Left ventricle myocardium inferior (tissue), 1 donor: Measurements from ENCODE around the gene ZNF224. TPM values are rescaled to one million over a fixed set of nuclear protein-coding genes. Genes with fewer than 3 reads are reported as not detected.

Source experiments
- DNase-seq: peaks from one replicate; pipeline ENCODE4 v3.0.0-alpha.2; 2020
- H3K27ac ChIP-seq: fragments of 200-600 bp; replicated peaks from 2 replicates; pipeline ENCODE4 v1.8.0; 2021
- H3K27me3 ChIP-seq: fragments of 200-600 bp; 2 replicates; pipeline ENCODE4 v1.8.0; 2021; ENCODE audit warnings: low read depth
- H3K36me3 ChIP-seq: fragments of 200-600 bp; 2 replicates; pipeline ENCODE4 v1.8.0; 2021
- H3K4me1 ChIP-seq: fragments of 200-600 bp; 2 replicates; pipeline ENCODE4 v1.8.0; 2021
- H3K4me3 ChIP-seq: fragments of 200-600 bp; 2 replicates; pipeline ENCODE4 v1.8.0; 2021; ENCODE audit warnings: mild to moderate bottlenecking, moderate library complexity
- H3K9me3 ChIP-seq: fragments of 200-600 bp; replicated peaks from 2 replicates; pipeline ENCODE4 v1.8.0; 2021
- CTCF ChIP-seq: fragments of 200-600 bp; IDR thresholded peaks from 2 replicates; pipeline ENCODE4 v1.8.0; 2021; ENCODE audit warnings: antibody characterized with exemption, mild to moderate bottlenecking, borderline replicate concordance
- intact Hi-C: fragments of 100-400 bp; cut with micrococcal nuclease; formaldehyde crosslinking; loops from one replicate; pipeline ENCODE4 v1.11.0; 2022
- total RNA-seq: library from RNA; stranded (reverse); fragmentation: NEBNext Ultra II Directional; extraction: Animal tissue kit (Norgen Biotek cat#: 25700); gene quantifications from one replicate; pipeline ENCODE4 v1.2.1, GENCODE V29; 2021
- donor health status: DM: no; HTN: yes; CAD: no; lungs with severe emphysema.

Gene ZNF224
- total RNA-seq, 1 donor from 2014 or later, result 13.6 TPM

GRCh38 chr19:44076325-44076724 lies 17.8 kb upstream of the ZNF224 start:
- H3K36me3 ChIP-seq, result peaks cover 50% of the 10 kb centered on the region
- no peak overlapping the region for H3K4me3 ChIP-seq
- no peak for TF ChIP-seq CTCF
- intact Hi-C loops, result no loop called here
- DNase-seq, result no peak
- no peaks in the 10 kb centered on the region for H3K27me3 ChIP-seq
- no peaks in the 10 kb centered on the region for H3K9me3 ChIP-seq
- no peak overlapping the region for H3K27ac ChIP-seq
- H3K4me1 ChIP-seq, result peaks cover 20% of the 10 kb centered on the region

GRCh38 chr19:44092108-44092507 lies 2.1 kb upstream of the ZNF224 start:
- TF ChIP-seq CTCF, result no peak
- Histone ChIP-seq H3K4me3 (no peak overlapping the region), H3K36me3 (peaks cover 22% of the 10 kb centered on the region), H3K4me1 (peaks cover 32% of the 10 kb centered on the region), H3K9me3 (no peaks in the 10 kb centered on the region), H3K27ac (no peak overlapping the region), H3K27me3 (no peaks in the 10 kb centered on the region)
- DNase-seq, result no peak
- intact Hi-C loops, result no loop called here

GRCh38 chr19:44107751-44108150 lies 13.6 kb downstream of the ZNF224 start:
- Histone ChIP-seq H3K36me3 (peaks cover 66% of the 10 kb centered on the region), H3K9me3 (peaks cover 92% of the 10 kb centered on the region), H3K27me3 (no peaks in the 10 kb centered on the region), H3K4me1 (peaks cover 11% of the 10 kb centered on the region), H3K4me3 (no peak overlapping the region), H3K27ac (no peak overlapping the region)
- TF ChIP-seq CTCF, result no peak
- intact Hi-C loops, result no loop called here
- no peak for DNase-seq

- no peaks in the 10 kb centered on the region for H3K27me3 ChIP-seq
- H3K9me3 ChIP-seq, result peaks cover 75% of the 10 kb centered on the region
- DNase-seq, result no peak
- peaks cover 24% of the 10 kb centered on the region for H3K4me1 ChIP-seq
- no peak overlapping the region for H3K4me3 ChIP-seq
- intact Hi-C loops, result no loop called here
- H3K27ac ChIP-seq, result no peak overlapping the region
- peaks cover 49% of the 10 kb centered on the region for H3K36me3 ChIP-seq
- no peak for TF ChIP-seq CTCF
Measured at GRCh38 chr19:44109458-44109857, 15.3 kb downstream of the ZNF224 start.

- no peak for DNase-seq
- H3K4me3 ChIP-seq, result peak overlapping the region; percentile 88
- TF ChIP-seq CTCF, result no peak
- no peaks in the 10 kb centered on the region for H3K27me3 ChIP-seq
- H3K27ac ChIP-seq, result no peak overlapping the region
- peaks cover 42% of the 10 kb centered on the region for H3K36me3 ChIP-seq
- H3K9me3 ChIP-seq, result peaks cover 49% of the 10 kb centered on the region
- intact Hi-C loops, result no loop called here
- H3K4me1 ChIP-seq, result peaks cover 31% of the 10 kb centered on the region
Measured at GRCh38 chr19:44111910-44112463, 17.8 kb downstream of the ZNF224 start.
